HEK293 (cell line): ENCODE measurements around the gene CDH23.
A peak's percentile ranks its signal among the peaks of the same experiment; 100 is the strongest.

Source experiments
- CTCF ChIA-PET: fragments of 350-600 bp; formaldehyde crosslinking; extraction: SDS; loops from one replicate; lab custom pipeline; 2021; ENCODE audit warnings: antibody characterized with exemption; lab: Yijun Ruan, JAX
- POLR2A ChIA-PET: fragments of 300-600 bp; formaldehyde crosslinking; extraction: SDS; loops from one replicate; lab custom pipeline; 2020; ENCODE audit warnings: antibody characterized with exemption, inconsistent platforms; lab: Yijun Ruan, JAX
- H3K27ac ChIP-seq: fragments of 200-500 bp; sonication (Bioruptor generic); 2 replicates; pipeline ENCODE4 v1.5.1; 2014; ENCODE audit warnings: low read depth, low read length, control low read depth, inconsistent platforms; ENCODE audit errors: extremely low read depth
- H3K36me3 ChIP-seq, 2 experiments: fragments of 200-500 bp in 1 of 2; sonication (Bioruptor generic) in 1 of 2; 1 replicate in 1 of 2; 2 replicates in 1 of 2; pipeline ENCODE4 v1.5.1; 2014 to 2017; ENCODE audit warnings: inconsistent platforms in 2 of 2, low read length in 2 of 2; ENCODE audit not compliant: control insufficient read depth in 2 of 2, insufficient read depth in 1 of 2
- H3K4me1 ChIP-seq: fragments of 200-500 bp; sonication (Bioruptor generic); 2 replicates; pipeline ENCODE4 v1.5.1; 2014; ENCODE audit warnings: mild to moderate bottlenecking, low read length, inconsistent platforms; ENCODE audit not compliant: control insufficient read depth, insufficient read depth
- H3K4me3 ChIP-seq: 2 replicates; pipeline ENCODE4 v1.5.1; 2011; ENCODE audit warnings: low read depth, mild to moderate bottlenecking, control low read depth, low read length, moderate library complexity
- H3K9me3 ChIP-seq: fragments of 200-500 bp; sonication (Bioruptor generic); 2 replicates; pipeline ENCODE4 v1.5.1; 2014; ENCODE audit warnings: low read depth, low read length, inconsistent platforms; ENCODE audit not compliant: control insufficient read depth, insufficient read depth
- ZBTB20 ChIP-seq: fragments of 450-650 bp; formaldehyde crosslinking; IDR thresholded peaks from 2 replicates; pipeline ENCODE4 v1.5.1; 2016; ENCODE audit warnings: missing biosample characterization, missing genetic modification characterization
- ZFP3 ChIP-seq: fragments of 450-650 bp; formaldehyde crosslinking; IDR thresholded peaks from 2 replicates; pipeline ENCODE4 v1.5.1; 2016; ENCODE audit warnings: low read depth, missing biosample characterization, missing genetic modification characterization
- ZIC2 ChIP-seq: fragments of 450-650 bp; formaldehyde crosslinking; IDR thresholded peaks from 2 replicates; pipeline ENCODE4 v1.5.1; 2016; ENCODE audit warnings: missing biosample characterization, missing genetic modification characterization
- ZNF121 ChIP-seq: fragments of 450-650 bp; formaldehyde crosslinking; IDR thresholded peaks from 2 replicates; pipeline ENCODE4 v1.5.1; 2016; ENCODE audit warnings: missing biosample characterization, missing genetic modification characterization
- ZNF133 ChIP-seq: fragments of 450-650 bp; formaldehyde crosslinking; IDR thresholded peaks from 2 replicates; pipeline ENCODE4 v1.5.1; 2016; ENCODE audit warnings: missing biosample characterization, missing genetic modification characterization
- ZNF175 ChIP-seq: fragments of 450-650 bp; formaldehyde crosslinking; IDR thresholded peaks from 2 replicates; pipeline ENCODE4 v1.5.1; 2016; ENCODE audit warnings: missing biosample characterization, missing genetic modification characterization
- ZNF248 ChIP-seq: fragments of 450-650 bp; formaldehyde crosslinking; IDR thresholded peaks from 2 replicates; pipeline ENCODE4 v1.5.1; 2017; ENCODE audit warnings: missing biosample characterization, missing genetic modification characterization
- ZNF274 ChIP-seq, 2 experiments: fragments of 200-500 bp in 1 of 2; fragments of 450-650 bp in 1 of 2; sonication (Bioruptor generic) in 1 of 2; formaldehyde crosslinking in 1 of 2; IDR thresholded peaks; 2 replicates each; pipeline versions ENCODE4 v1.5.1 to v1.6.1; 2014 to 2016; ENCODE audit warnings: borderline replicate concordance in 1 of 2, inconsistent platforms in 1 of 2, low read length in 1 of 2, missing biosample characterization in 1 of 2, missing genetic modification characterization in 1 of 2
- ZNF292 ChIP-seq: fragments of 450-650 bp; formaldehyde crosslinking; IDR thresholded peaks from 2 replicates; pipeline ENCODE4 v1.5.1; 2016; ENCODE audit warnings: low read depth, missing biosample characterization, missing genetic modification characterization, borderline replicate concordance
- ZNF311 ChIP-seq: fragments of 450-650 bp; formaldehyde crosslinking; IDR thresholded peaks from 2 replicates; pipeline ENCODE4 v1.5.1; 2017; ENCODE audit warnings: missing biosample characterization, missing genetic modification characterization, borderline replicate concordance
- ZNF354C ChIP-seq: fragments of 450-650 bp; formaldehyde crosslinking; IDR thresholded peaks from 2 replicates; pipeline ENCODE4 v1.5.1; 2016; ENCODE audit warnings: missing biosample characterization, missing genetic modification characterization, low read depth, borderline replicate concordance
- ZNF366 ChIP-seq: fragments of 450-650 bp; formaldehyde crosslinking; conservative IDR thresholded peaks from 2 replicates; pipeline ENCODE4 v1.5.1; 2016; ENCODE audit warnings: missing biosample characterization, missing genetic modification characterization
- ZNF394 ChIP-seq: fragments of 450-650 bp; formaldehyde crosslinking; IDR thresholded peaks from 2 replicates; pipeline ENCODE4 v1.5.1; 2016; ENCODE audit warnings: missing biosample characterization, missing genetic modification characterization, mild to moderate bottlenecking, moderate library complexity, borderline replicate concordance
- ZNF433 ChIP-seq: fragments of 450-650 bp; formaldehyde crosslinking; IDR thresholded peaks from 2 replicates; pipeline ENCODE4 v1.5.1; 2016; ENCODE audit warnings: missing biosample characterization, missing genetic modification characterization, low read depth
- ZNF571 ChIP-seq: fragments of 450-650 bp; formaldehyde crosslinking; IDR thresholded peaks from 2 replicates; pipeline ENCODE4 v1.5.0; 2017; ENCODE audit warnings: missing biosample characterization, missing genetic modification characterization
- ZNF621 ChIP-seq: fragments of 450-650 bp; formaldehyde crosslinking; IDR thresholded peaks from 2 replicates; pipeline ENCODE4 v1.5.1; 2017; ENCODE audit warnings: missing biosample characterization, missing genetic modification characterization
- ZNF785 ChIP-seq: fragments of 450-650 bp; formaldehyde crosslinking; IDR thresholded peaks from 2 replicates; pipeline ENCODE4 v1.5.1; 2016; ENCODE audit warnings: missing biosample characterization, missing genetic modification characterization
- ZNF843 ChIP-seq: fragments of 450-650 bp; formaldehyde crosslinking; IDR thresholded peaks from 2 replicates; pipeline ENCODE4 v1.5.1; 2016; ENCODE audit warnings: missing biosample characterization, missing genetic modification characterization
- TF ChIP-seq, protein P1 (sequence below): fragments of 450-650 bp; formaldehyde crosslinking; IDR thresholded peaks from 2 replicates; pipeline ENCODE4 v1.5.1; 2016; ENCODE audit warnings: missing biosample characterization, missing genetic modification characterization
- TF ChIP-seq, protein P2 (sequence below): fragments of 450-650 bp; formaldehyde crosslinking; IDR thresholded peaks from 2 replicates; pipeline ENCODE4 v1.5.1; 2016; ENCODE audit warnings: missing biosample characterization, missing genetic modification characterization
- TF ChIP-seq, protein P3 (sequence below): fragments of 450-650 bp; formaldehyde crosslinking; IDR thresholded peaks from 2 replicates; pipeline ENCODE4 v1.5.1; 2017; ENCODE audit warnings: missing biosample characterization, missing genetic modification characterization
- TF ChIP-seq, protein P4 (sequence below): fragments of 450-650 bp; formaldehyde crosslinking; IDR thresholded peaks from 2 replicates; pipeline ENCODE4 v1.5.1; 2017; ENCODE audit warnings: missing biosample characterization, missing genetic modification characterization
- TF ChIP-seq, protein P5 (sequence below): fragments of 450-650 bp; formaldehyde crosslinking; IDR thresholded peaks from 2 replicates; pipeline ENCODE4 v1.5.1; 2016; ENCODE audit warnings: missing biosample characterization, missing genetic modification characterization

Gene CDH23

DNA sequence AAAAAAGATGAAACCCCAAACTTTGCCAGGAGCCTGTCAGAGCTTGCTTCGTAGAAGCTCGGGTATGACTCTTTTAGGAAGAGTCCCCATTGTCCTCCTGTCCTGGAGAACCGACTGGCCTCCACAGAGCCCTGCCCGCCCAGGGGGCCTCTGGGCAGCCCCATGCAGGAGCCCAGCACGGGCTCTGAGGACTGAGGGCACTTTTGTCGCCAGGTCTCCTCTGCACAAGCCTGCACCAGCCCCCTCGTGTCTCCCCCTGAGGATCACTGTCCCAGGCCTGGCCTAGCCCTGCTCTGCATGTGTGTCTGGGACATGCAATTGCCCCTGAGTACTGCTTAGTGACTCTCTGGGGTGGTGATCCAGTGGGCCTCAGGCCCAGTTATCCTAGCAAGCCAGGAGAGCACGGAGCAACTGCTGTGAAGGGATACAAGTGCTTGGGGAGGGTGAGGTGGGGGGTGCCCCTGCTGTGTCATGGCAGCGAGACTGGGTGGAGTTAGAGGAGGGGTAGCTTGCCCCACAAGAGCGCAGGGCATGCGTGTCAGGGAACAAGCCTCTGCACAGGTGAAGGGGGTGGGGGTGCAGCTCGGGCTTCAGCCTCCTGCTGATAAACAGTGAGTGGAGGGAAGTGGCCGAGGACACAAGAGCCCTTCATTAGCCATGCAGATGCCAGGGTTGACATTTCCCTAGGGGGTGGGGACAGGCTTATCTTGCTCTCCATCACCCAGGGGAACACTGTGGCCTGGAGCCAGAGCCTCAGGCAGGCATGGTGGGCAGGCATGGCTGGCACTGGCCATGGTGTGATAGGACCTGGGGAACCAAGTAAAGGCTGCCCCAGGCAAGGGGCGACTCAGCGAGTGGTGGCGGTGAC is 179.4 kb downstream of the CDH23 start (continued):
- no peak for TF ChIP-seq ZNF433 (tag by site-specific recombination)
- peak; percentile 70 for TF ChIP-seq ZBTB20 (tag by site-specific recombination)
- TF ChIP-seq ZNF354C, result no peak
- TF ChIP-seq ZNF843 (tag by site-specific recombination), result no peak
- no peak for TF ChIP-seq ZNF366
- TF ChIP-seq, protein P1, sequence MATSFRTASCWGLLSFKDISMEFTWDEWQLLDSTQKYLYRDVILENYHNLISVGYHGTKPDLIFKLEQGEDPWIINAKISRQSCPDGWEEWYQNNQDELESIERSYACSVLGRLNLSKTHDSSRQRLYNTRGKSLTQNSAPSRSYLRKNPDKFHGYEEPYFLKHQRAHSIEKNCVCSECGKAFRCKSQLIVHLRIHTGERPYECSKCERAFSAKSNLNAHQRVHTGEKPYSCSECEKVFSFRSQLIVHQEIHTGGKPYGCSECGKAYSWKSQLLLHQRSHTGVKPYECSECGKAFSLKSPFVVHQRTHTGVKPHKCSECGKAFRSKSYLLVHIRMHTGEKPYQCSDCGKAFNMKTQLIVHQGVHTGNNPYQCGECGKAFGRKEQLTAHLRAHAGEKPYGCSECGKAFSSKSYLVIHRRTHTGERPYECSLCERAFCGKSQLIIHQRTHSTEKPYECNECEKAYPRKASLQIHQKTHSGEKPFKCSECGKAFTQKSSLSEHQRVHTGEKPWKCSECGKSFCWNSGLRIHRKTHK (tag by site-specific recombination), result no peak
- peak; percentile 81 for TF ChIP-seq ZIC2 (tag by site-specific recombination)
- TF ChIP-seq, all 188 proteins: peak for 3

DNA sequence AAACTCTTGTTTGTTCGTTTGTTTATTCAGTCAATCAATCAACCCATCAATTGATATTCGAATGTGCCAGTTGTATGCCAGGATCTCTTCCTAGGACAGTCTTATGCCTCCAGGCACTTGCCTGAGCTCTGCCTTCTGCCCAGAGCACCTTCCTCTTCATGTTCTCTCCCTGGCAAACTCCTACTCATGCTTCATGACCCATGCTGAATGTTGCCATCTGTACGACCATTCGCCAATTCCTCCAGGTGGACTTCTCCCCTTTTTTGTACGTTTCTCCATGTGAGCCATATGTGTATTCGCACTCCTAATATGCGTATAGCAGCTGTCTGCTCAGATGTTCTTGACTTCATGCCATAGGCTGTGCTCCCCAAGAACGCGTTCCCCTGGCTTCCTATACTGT is 180.1 kb downstream of the CDH23 start:
- no peak overlapping the region for H3K27ac ChIP-seq
- H3K36me3 ChIP-seq, result no peaks in the 10 kb centered on the region
- POLR2A ChIA-PET, result no interaction called here
- H3K9me3 ChIP-seq, result no peaks in the 10 kb centered on the region
- H3K4me3 ChIP-seq, result no peak overlapping the region
- CTCF ChIA-PET, result interaction anchor here (0.8 kb wide), 1 partner anchor 131 kb away, joined by 3 read pairs; no protein-coding TSS in a partner anchor
- TF ChIP-seq ZNF133 (tag by site-specific recombination) (no peak), ZNF785 (no peak), ZNF311 (tag by site-specific recombination) (no peak), ZNF121 (no peak), ZFP3 (tag by site-specific recombination) (peak; percentile 88)
- TF ChIP-seq, protein P2, sequence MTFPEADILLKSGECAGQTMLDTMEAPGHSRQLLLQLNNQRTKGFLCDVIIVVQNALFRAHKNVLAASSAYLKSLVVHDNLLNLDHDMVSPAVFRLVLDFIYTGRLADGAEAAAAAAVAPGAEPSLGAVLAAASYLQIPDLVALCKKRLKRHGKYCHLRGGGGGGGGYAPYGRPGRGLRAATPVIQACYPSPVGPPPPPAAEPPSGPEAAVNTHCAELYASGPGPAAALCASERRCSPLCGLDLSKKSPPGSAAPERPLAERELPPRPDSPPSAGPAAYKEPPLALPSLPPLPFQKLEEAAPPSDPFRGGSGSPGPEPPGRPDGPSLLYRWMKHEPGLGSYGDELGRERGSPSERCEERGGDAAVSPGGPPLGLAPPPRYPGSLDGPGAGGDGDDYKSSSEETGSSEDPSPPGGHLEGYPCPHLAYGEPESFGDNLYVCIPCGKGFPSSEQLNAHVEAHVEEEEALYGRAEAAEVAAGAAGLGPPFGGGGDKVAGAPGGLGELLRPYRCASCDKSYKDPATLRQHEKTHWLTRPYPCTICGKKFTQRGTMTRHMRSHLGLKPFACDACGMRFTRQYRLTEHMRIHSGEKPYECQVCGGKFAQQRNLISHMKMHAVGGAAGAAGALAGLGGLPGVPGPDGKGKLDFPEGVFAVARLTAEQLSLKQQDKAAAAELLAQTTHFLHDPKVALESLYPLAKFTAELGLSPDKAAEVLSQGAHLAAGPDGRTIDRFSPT (tag by site-specific recombination), result no peak
- TF ChIP-seq, protein P3, sequence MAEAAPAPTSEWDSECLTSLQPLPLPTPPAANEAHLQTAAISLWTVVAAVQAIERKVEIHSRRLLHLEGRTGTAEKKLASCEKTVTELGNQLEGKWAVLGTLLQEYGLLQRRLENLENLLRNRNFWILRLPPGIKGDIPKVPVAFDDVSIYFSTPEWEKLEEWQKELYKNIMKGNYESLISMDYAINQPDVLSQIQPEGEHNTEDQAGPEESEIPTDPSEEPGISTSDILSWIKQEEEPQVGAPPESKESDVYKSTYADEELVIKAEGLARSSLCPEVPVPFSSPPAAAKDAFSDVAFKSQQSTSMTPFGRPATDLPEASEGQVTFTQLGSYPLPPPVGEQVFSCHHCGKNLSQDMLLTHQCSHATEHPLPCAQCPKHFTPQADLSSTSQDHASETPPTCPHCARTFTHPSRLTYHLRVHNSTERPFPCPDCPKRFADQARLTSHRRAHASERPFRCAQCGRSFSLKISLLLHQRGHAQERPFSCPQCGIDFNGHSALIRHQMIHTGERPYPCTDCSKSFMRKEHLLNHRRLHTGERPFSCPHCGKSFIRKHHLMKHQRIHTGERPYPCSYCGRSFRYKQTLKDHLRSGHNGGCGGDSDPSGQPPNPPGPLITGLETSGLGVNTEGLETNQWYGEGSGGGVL (tag by site-specific recombination), result no peak
- H3K4me1 ChIP-seq, result no peaks in the 10 kb centered on the region

DNA sequence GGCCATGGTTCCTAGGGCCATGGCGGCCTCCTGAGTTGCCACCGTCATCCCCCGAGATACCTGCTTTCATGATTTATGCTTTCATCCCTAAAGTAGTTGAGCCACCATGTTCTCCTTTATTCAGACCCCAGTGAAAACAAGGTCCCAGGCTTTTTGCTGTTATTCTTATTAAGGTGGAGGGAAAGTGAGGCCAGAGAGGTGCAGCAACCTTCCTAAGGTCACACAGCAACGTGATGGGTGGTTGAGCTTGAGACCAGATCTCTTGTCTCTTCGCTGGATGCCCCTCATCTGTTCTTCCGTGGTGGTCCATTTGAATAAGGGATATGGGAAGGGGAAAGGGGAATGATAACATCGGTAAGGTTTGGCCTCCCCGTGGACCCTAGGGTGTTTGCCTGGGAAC is 180.6 kb downstream of the CDH23 start:
- ChIA-PET CTCF (no interaction called here), POLR2A (no interaction called here)
- H3K36me3 ChIP-seq, result no peaks in the 10 kb centered on the region
- no peak overlapping the region for H3K4me3 ChIP-seq
- H3K9me3 ChIP-seq, result no peaks in the 10 kb centered on the region
- H3K4me1 ChIP-seq, result no peaks in the 10 kb centered on the region
- H3K27ac ChIP-seq, result no peak overlapping the region
- TF ChIP-seq ZNF175 (tag by site-specific recombination), result no peak
- no peak for TF ChIP-seq ZNF394 (tag by site-specific recombination)
- TF ChIP-seq ZNF292 (tag by site-specific recombination), result no peak
- no peak for TF ChIP-seq ZNF274 (IDR thresholded peaks at IDR 0.05; ENCODE audit: low read length)
- no peak for TF ChIP-seq ZNF274 (tag by site-specific recombination; IDR thresholded peaks at IDR 0.05; ENCODE audit: borderline replicate concordance)
- TF ChIP-seq ZNF571 (tag by site-specific recombination), result no peak
- TF ChIP-seq, protein P4, sequence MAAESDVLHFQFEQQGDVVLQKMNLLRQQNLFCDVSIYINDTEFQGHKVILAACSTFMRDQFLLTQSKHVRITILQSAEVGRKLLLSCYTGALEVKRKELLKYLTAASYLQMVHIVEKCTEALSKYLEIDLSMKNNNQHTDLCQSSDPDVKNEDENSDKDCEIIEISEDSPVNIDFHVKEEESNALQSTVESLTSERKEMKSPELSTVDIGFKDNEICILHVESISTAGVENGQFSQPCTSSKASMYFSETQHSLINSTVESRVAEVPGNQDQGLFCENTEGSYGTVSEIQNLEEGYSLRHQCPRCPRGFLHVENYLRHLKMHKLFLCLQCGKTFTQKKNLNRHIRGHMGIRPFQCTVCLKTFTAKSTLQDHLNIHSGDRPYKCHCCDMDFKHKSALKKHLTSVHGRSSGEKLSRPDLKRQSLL, result no peak
- TF ChIP-seq ZNF621 (tag by site-specific recombination), result no peak
- TF ChIP-seq, protein P3 (tag by site-specific recombination), result no peak
- no peak for TF ChIP-seq ZNF248
- TF ChIP-seq, protein P5, sequence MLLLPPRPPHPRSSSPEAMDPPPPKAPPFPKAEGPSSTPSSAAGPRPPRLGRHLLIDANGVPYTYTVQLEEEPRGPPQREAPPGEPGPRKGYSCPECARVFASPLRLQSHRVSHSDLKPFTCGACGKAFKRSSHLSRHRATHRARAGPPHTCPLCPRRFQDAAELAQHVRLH (tag by site-specific recombination), result no peak
